NOMO-1 treated with DMSO at 0.1 percent for 48 hours (cell line): ENCODE results near the gene ACY1.

Source experiments
- DNase-seq: peaks from one replicate; lab custom pipeline; 2025; ENCODE audit not compliant: unreplicated experiment; lab: John Stamatoyannopoulos, UW

The ACY1 gene

DNA sequence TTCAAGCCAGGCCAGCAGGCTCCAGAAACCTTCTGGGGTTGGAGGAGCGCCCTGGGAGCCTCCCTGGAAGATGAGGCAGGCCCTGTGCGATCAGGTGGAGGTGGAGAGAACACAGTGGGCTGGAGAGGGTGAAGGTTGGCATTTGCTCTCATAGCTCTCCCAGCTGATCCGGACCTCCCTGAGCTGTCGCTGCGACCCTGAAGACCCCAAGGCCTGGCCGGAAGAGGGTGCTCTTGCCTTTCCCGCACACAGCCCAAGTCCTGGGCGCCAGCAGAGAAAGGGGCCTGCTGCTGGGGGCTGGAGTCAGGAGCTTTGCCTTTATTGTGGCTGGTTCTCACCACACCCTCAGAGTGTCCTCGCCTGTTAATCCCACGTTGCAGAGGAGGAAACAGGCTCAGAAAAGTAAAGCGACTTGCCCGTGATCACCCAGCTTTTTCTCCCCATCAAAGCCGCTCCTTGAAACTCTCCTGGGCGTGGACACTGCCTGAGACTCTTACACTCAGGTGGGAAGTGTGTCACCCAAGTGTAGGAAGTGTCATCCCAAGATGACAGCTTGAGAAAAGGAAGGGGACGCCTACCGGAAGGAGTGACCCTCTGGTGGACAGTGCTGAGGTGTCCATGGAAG, 20.9 kb downstream of the ACY1 start:
- DNase-seq = no peak

- no peak for DNase-seq
Measured at GRCh38 chr3:52004906-52005395, 21.6 kb downstream of the ACY1 start.

GRCh38 chr3:52005571-52005986, 22.2 kb downstream of the ACY1 start:
- no peak for DNase-seq

DNA sequence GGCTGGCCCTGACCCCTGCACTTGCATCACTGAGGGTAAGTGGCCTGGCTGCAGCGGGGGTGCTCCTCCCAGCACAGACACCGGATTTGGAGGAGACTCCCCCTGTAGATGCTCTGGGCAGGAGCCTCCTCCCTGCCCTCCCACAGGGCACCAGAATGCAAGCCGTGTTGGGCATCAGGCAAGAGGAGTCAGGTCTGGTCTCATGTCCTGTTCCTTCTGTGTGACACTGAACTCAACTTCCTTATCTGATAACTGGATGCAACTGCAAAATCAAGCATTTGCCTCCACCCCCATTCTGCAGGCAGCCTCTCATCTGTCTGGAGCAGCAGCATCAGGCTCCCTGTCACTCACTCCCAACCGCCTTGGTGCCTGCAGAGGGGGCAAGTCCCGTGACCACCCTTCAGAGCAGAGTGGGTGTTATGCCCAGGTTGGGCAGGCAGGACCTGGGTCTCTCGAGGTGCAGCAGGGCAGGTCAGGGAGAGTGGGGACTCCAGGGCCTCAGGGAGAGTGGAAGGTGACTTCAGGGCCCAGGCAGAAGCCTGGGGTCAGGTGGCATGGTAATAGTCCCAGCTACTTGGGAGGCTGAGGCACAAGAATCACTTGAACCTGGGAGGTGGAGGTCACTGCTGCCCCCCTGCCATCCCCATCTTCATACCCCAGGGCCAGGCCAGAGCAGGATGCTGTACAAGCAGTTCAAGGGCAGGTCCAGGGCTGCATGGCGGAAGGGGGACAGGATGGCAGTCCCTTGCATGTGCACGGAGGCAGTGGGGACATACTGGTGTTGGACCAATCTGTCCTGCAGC, 22.9 kb downstream of the ACY1 start:
- DNase-seq = peak; percentile 15

DNA sequence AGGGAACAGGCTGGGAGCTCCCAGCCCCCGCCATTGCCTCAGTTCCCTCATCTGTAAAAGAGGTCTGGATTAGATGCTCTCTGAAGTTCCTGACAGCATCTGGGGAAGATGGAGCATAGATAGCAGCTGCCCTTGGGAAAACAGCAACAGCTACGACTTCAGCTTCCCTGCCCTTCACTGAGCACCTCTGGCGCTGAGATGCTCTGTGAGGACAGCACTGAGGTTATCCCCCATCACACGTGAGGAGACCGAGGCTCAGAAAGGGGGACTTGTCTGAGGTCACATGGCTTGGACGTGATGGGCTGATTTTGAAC, 23.4 kb downstream of the ACY1 start:
- DNase-seq = no peak

DNA sequence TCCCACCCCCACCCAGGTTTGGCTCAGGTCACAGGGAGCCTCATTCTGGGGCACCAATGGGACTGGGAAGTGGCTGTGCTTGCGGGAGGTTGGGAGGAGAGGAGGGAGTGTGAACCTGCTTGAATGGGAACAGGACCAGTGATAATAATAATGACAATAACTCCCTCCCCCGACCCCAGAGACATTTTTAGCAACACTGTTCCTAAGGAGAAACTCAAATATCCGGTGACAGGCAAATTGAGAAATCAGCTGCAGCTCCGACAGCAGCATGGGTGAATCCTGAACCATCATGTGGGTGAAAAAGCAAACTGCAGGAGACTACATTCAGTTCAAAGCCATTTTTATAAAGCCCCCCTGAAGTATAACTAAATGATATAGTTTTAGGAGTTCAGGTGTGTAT, 24.0 kb downstream of the ACY1 start:
- no peak for DNase-seq

DNA sequence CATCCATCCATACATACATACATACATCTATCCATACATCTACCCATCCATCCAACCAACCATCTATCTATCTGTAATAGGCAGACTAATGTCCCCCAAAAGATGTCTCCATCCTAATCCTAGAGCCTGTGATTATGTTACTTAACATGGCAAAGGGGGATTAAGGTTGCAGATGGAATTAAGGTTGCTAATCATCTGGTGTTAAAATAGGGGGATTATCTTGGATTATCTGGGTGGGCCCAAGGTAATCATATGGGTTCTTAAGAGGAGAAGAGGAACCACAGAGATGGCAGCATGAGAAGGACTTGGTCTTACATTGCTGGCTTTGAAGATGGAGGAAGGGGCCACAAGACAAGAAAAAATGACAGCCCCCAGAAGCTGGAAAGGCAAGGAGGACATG, 27.1 kb downstream of the ACY1 start:
- no peak for DNase-seq

DNA sequence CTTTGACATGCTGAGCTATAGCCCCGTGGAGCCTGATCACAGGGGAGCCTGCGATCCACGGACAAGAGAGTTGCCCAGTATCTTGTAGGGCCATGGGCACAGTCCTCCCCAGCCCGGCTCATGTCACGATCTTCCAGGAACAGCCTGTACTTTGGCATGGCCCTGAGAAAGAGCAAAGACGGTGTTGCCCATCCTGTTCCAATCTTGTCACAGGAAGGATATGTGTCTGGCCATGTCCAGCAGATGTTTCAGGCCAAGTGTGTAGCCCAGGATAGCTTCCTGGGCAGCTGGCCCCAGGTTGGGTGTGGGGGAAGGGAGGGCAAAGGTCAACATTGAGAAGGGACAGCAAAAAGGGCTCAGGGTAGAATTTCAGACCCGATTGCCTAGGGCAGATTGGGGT, 29.4 kb downstream of the ACY1 start:
- DNase-seq = no peak

GRCh38 chr3:52013802-52014598, 30.7 kb downstream of the ACY1 start:
- no peak for DNase-seq

DNA sequence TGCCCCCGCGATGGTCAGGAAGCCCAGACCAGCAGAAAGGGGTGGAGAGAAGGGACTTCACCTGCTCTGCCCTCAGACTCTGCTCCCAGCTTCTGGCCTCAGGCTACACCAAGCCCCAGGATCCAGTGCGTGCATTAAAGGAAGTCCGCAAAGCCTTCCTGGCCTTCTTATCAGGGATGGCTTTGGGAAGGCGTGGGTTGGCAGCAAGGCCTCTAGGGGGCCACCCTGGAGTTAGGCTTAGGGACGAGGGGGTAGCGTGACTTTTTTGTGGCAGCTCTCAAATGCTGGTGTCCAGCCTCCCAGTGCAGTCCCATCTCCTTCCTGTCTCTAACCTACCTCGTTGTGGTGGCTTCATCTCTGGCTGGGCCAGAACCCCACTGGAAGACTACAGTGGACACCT, 31.3 kb downstream of the ACY1 start:
- no peak for DNase-seq

DNA sequence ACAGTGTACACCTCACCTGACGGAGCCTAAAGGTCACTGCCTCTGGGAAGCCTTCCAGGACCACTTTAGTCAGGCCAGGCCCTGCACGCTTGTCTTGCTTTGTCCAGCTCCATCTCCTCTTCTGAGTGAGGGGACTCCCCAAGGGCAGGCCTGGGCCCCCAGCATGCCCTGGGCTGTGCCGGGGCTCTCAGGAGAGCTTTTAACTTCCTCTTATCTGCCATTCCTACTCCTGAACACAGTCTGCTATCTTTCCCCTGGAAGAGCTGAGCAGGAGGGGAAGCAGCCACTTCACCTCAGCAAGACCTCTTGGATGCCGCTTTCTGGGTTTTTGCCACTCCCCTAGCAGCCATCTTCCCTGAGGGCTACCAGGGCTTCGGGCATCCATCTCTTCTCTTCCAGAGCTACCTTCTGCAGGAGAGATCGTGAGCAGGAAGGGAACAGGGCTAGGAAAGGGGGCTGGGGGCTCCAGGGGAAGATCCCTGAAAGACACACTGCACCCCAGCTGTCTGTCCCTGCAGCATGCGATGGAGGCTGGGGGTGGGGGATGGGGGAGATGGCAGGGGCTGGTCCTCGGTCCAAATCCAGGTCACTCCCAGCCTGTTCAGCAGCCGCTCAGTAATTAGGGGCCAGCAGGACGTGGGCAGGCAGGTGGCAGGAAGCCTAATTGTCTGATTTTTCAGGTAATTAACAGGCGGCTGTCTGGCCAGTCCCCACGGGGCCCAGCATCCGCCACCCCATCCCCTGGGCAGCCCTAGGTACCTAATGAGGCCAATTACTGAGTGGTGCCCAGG, 32.3 kb downstream of the ACY1 start:
- DNase-seq = no peak

- no peak for DNase-seq
Measured at GRCh38 chr3:52017586-52017985, 34.3 kb downstream of the ACY1 start.

GRCh38 chr3:52018319-52019000, 35.1 kb downstream of the ACY1 start:
- DNase-seq = no peak

DNA sequence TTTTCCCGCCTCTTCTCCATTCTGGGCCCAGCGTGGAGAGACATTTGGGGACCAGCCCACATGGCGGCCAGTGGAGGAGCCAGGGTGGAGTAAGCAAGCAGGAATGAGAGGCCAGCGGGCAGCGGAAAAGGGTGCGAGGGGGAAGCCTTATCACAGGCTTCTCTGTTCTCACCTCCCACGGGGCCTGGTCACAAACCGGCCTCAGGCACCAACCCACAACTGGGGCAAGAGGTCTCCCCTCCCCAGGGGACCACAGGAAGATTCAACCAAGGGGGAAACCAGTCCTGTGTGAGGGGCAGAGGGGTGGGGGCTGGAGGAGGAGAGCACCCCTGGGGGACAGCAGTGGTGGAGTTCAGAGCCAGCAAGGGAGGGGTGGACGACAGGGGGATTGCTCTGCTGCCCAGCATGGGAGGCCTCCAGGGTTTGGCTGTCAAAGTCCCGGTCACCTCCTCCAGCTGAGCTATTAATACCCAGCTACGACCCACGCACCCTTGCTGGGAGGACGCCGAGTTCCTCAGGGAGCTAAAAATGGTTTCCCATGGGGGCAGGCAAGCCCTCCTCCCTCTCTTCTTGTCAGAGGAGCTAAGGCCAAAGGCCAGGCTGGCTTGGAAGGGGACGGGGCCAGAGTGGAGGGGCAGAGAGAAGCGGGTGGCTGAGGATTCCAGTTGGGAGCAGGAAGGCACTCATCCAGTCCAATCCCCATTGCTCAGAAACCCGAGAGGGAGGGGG, 36.2 kb downstream of the ACY1 start:
- DNase-seq = no peak

DNA sequence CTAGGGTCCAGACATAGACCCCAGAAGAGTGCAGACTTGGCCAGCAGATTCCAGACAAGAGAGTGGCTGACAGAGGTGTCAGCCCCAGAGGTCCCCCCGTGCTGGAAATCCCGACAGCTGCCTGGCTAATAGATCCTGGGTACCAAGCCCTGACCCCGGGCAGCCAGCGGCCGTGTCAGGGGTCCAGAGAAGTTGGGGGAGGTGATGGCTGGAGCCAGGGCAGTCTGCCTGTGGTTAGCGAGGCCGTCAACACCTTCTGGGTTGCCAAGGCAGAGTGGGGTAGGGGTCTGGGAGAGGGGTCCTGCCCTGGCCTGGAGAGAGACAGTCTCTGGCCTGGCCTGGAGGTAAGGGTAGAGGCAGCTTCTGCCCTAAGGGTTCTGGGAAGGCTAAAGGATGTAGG, 37.5 kb downstream of the ACY1 start:
- no peak for DNase-seq

- DNase-seq = no peak
Measured at GRCh38 chr3:52021489-52022268, 38.3 kb downstream of the ACY1 start.

- no peak for DNase-seq
Measured at GRCh38 chr3:52022323-52023100, 39.2 kb downstream of the ACY1 start.

GRCh38 chr3:52023101-52023770, 39.9 kb downstream of the ACY1 start:
- no peak for DNase-seq
